Dermis blood vessel endothelial cell (primary cell): Measurements from ENCODE around the gene NFE2L3. TPM values are rescaled to one million over a fixed set of nuclear protein-coding genes. Genes with fewer than 3 reads are reported as not detected.
"Not testable (repeated sequence)": the region's sequence is repeated elsewhere in the genome, so short reads cannot be mapped to it uniquely, and the experiment has no call there.

Source experiments
- DNase-seq: peaks from one replicate; pipeline ENCODE4 v3.0.0; 2010
- total RNA-seq: library from RNA; depleted of rRNA; stranded (reverse); fragments of >200 nt; gene quantifications from 2 replicates; pipeline ENCODE4 v1.2.3, GENCODE V29; 2014

NFE2L3 gene, protein sequence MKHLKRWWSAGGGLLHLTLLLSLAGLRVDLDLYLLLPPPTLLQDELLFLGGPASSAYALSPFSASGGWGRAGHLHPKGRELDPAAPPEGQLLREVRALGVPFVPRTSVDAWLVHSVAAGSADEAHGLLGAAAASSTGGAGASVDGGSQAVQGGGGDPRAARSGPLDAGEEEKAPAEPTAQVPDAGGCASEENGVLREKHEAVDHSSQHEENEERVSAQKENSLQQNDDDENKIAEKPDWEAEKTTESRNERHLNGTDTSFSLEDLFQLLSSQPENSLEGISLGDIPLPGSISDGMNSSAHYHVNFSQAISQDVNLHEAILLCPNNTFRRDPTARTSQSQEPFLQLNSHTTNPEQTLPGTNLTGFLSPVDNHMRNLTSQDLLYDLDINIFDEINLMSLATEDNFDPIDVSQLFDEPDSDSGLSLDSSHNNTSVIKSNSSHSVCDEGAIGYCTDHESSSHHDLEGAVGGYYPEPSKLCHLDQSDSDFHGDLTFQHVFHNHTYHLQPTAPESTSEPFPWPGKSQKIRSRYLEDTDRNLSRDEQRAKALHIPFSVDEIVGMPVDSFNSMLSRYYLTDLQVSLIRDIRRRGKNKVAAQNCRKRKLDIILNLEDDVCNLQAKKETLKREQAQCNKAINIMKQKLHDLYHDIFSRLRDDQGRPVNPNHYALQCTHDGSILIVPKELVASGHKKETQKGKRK
- 33.4 and 38.6 TPM in 2 replicates for total RNA-seq

- DNase-seq: peak; percentile 78
Observed at GRCh38 chr7:26151953-26152781, at the start of gene NFE2L3. NFE2L3 (plus strand) TSS chr7:26152198; CDS start chr7:26152499, 301 bp downstream.

GRCh38 chr7:26103596-26103995 is 48.4 kb upstream of the NFE2L3 start:
- no peak for DNase-seq

GRCh38 chr7:26105236-26105635 is 46.8 kb upstream of the NFE2L3 start:
- no peak for DNase-seq

DNA sequence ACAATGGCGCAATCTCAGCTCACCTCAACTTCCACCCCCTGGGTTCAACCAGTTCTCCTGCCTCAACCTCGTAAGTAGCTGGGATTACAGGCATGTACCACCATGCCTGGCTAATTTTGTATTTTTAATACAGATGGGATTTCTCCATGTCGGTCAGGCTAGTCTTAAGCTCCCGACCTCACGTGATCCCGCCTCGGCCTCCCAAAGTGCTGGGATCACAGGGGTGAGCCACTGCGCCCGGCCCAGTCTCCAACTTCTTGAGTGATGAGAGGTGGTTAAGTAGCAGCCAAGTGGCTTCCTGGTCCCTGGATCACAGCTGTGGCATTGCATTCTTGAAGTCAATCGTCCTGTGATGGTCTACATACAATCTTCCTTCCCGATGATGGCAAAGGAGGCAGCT is 46.1 kb upstream of the NFE2L3 start:
- DNase-seq: no peak

DNA sequence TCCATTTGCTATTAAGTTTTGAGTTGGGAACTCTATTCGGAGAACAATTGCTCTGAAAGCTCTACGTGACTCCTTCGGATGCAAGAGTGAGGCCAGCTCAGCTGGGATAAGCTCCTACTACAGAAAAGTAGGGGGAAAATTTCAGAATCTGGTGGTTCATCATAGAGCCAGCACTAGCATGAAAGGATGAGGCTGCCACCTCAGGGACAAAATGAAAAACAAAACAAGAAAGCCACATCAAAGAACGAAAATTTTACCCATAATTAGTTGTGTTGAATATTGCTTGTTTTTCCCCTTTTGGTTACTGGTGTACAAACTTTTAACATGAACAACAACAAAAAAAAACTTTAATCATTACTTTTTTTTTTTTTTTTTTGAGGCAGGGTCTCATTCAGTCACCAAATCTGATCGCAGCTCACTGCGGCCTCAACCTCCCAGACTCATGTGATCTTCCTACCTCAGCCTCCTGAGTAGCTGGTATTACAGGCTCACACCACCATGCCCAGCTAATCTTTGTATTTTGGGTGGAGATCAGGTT is 39.7 kb upstream of the NFE2L3 start:
- no peak for DNase-seq

GRCh38 chr7:26115650-26116049 is 36.3 kb upstream of the NFE2L3 start:
- no peak for DNase-seq

DNA sequence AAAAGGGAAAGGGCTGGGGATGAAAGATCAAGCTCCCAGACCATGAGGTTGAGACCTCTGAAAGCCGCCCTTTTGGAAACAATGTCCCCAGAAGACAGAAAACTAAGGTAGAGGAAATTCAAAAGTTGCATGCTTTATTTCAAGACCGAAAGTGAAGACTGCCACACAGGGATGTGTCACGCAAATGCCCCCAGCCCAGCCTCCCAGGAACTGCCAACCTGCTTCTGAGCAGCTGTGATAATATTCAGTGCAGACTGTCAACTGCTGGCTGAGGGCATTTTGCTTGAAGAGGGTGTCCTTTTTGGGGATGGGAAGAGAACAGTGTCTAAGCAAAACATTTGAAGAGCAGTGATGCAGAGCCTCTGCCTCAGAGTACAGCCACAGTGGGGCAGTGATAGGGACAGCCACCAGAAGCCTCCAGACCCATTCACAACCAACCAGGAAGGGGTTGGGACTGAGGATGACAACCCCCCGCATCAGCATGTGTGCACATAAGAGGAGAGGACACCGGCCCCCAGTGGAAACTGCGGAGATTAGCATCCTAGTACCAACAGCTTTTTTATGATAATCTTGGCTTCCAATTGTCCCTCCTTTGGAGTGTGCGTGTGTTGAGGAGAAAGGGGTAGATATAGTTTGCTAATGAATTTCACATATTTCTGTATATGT is 34.7 kb upstream of the NFE2L3 start:
- DNase-seq: no peak

- DNase-seq: no peak
Observed at GRCh38 chr7:26117970-26118369, 34.0 kb upstream of the NFE2L3 start.

DNA sequence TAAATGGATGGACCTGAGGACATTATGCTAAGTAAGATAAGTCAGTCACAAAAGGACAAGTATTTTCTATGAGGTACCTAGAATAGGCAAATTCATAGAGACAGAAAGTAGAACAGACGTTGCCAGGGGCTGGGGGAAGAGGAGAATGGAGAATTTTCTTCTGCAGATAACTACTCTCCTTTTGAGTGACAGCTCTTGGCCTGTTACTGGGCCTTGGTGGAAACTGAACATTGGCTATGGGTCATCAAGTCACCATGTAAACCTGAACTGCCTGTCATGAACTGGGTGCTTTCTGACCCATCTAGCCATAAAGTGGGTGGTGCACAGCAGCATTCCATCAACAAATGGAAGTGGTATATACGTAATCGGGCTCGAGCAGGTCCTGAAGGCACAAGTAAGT is 29.3 kb upstream of the NFE2L3 start:
- DNase-seq: no peak

- not testable (repeated sequence) for DNase-seq
Observed at GRCh38 chr7:26124775-26125174, 27.2 kb upstream of the NFE2L3 start.

- no peak for DNase-seq
Observed at GRCh38 chr7:26127411-26127810, 24.6 kb upstream of the NFE2L3 start.

DNA sequence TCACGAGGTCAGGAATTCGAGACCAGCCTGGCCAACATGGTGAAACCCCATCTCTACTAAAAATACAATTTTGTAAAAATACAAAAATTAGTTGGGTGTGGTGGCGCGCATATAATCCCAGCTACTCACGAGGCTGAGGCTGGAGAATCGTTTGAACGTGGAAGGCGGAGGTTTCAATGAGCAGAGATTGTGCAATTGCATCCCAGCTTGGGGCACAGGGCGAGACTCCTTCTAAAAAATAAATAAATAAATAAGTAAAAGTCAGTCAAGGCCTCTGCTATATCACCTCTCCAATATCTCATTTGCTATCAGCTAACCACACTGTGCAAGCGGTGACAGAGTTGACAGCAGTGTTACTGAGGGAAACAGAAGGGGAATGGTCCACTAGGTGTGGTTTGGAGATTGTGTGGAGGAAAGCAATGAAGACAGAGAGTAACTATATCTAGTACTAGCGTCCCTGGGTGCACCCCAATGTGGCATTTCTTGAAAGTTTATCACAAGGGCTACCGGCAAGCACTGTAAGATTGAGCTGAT is 20.9 kb upstream of the NFE2L3 start:
- DNase-seq: no peak

GRCh38 chr7:26135076-26135475 is 16.9 kb upstream of the NFE2L3 start:
- DNase-seq: no peak

- DNase-seq: no peak
Observed at GRCh38 chr7:26135551-26135950, 16.4 kb upstream of the NFE2L3 start.

DNA sequence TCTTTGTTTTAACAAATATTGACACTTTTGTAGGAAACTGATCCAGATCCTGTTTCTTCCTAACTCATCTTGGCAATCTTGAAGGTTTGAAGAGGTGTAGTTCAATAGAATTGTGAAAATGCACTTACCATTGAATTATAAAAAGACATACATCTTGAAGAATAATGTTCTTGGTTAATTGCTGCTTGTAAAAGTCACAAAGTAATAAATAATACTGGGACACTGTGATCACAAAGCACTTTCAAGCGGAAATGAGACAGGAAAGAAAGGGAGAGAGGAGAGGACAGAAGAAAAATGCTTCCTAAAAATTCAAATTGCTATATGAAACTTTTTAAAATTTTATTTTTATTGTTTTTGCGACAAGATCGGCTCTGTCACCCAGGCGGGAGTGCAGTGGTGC is 15.2 kb upstream of the NFE2L3 start:
- DNase-seq: no peak

DNA sequence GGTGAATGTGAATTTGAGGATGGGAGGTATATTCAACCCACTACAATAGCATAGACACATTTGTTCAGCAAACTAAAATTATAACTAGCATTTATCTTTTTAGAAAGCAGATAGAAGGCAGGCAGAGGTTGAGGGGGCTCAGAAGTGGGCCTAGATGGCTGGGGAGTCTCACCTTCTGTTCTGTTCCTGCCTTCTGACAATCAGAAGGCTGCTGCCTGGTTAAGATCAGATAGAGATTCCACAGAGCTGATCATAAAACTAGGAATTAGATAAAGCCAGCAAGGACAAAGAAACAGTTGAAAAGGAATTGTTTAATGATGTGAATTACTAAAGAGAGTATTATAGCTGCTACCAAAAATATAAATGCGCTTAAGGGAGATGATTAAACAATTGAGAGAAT is 11.6 kb upstream of the NFE2L3 start:
- no peak for DNase-seq

- no peak for DNase-seq
Observed at GRCh38 chr7:26141077-26141476, 10.9 kb upstream of the NFE2L3 start.

GRCh38 chr7:26143298-26144048 is 8.5 kb upstream of the NFE2L3 start:
- DNase-seq: no peak

DNA sequence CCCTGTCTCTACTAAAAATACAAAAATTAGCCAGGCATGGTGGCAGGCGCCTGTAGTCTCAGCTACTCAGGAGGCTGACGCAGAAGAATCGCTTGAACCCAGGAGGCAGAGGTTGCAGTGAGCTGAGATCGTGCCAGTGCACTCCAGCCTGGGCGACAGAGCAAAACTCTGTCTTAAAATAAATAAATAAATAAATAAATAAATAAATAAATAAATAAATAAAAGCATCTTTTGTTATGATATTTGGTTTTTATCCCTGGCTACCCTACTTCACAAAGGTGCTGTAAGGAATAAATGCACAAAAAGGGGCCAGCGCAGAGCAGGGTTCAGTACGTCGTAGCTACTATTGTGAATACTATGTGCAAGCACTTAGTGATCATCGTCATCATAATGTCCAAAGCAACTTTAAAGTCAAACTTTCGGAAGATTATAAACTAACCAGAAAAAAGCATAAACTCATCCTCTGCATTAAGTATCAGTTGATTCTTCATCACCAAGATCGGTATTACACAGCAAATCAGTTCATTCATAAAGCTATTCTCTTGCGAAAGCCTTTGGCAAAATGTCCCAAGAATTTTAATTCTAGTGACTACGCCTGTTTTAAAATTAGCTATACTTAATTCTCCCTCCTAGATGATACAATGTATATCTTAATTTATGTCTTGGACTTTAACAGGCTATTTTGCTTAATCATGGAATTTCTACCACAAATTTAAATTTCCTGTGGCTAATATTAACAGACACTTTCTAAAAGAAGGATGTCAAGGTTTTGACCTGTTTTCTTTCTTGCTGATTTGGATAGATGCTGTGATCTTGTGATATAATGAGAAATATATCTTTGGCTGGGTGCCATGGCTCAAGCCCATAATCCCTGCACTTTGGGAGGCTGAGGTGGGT is 7.6 kb upstream of the NFE2L3 start:
- DNase-seq: no peak

GRCh38 chr7:26145238-26145637 is 6.8 kb upstream of the NFE2L3 start:
- DNase-seq: no peak
